Measurements from ENCODE around the gene MYH9. TPM values are rescaled to one million over a fixed set of nuclear protein-coding genes. Genes with fewer than 3 reads are reported as not detected.

The MYH9 gene
- total and polyA plus RNA-seq, 2 donors (not counting 1 experiment from before 2014, with no cell fraction given), result 108 to 554 TPM

DNA sequence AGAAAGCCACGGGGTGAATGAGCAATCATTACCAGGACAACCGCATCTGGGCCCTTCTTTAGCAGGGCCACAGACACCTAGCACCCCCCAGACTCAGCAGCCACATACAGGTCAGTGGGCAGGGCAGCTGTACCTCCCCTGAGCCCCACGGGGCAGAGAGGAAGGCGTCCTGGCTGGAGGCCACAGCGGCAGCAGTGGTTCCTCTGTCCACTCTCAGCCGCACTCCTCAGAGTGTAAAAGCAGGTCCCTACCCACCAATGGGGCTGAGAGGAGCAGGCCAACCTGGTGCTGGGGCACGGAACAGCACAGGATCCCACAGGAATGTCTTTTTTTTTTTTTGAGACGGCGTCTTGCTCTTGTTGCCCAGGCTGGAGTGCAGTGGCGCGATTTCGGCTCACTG, 69.3 kb downstream of the MYH9 start:
- no peak overlapping the region for H3K4me3 ChIP-seq (ENCODE audit: control extremely low read depth in 1 of 5, extremely low read depth in 1 of 5, insufficient read depth in 1 of 5, low read depth in 2 of 5, low read length in 4 of 5)
- no peaks in the 10 kb centered on the region for H3K27me3 ChIP-seq (replicated peaks in 1 of 4; ENCODE audit: control extremely low read depth in 1 of 4, control insufficient read depth in 3 of 4, insufficient read depth in 4 of 4, low read length in 3 of 4)
- H3K36me3 ChIP-seq (replicated peaks in 1 of 2; ENCODE audit: control extremely low read depth in 1 of 2, control insufficient read depth in 1 of 2, extremely low read depth in 1 of 2, insufficient read depth in 2 of 2, low read length in 1 of 2), result peaks cover 4 to 95% of the 10 kb centered on the region in 2 experiments
- peak overlapping the region; percentile 37 for H3K27ac Mint-ChIP-seq
- no peak for ATAC-seq (ENCODE audit: low read depth)
- POLR2A ChIA-PET, result no interaction called here
- DNase-seq, result no peak
- WGBS (ENCODE audit: insufficient coverage), result 91% methylated on average over 11 of the region's 12 CpGs
- CTCF ChIA-PET, result no interaction called here
- intact Hi-C loops (cut with micrococcal nuclease), result no loop called here
- no peak overlapping the region for H3K4me3 Mint-ChIP-seq
- H3K4me2 ChIP-seq (replicated peaks; ENCODE audit: low read depth, low read length, poor library complexity, severe bottlenecking), result no peak overlapping the region
- TF ChIP-seq EZH2 (IDR thresholded peaks at IDR 0.05; ENCODE audit: borderline replicate concordance, insufficient read depth, low read depth, low read length, poor library complexity, severe bottlenecking) (no peak), CTCF (IDR thresholded peaks at IDR 0.05) (no peak)
- peaks cover 89% of the 10 kb centered on the region for H4K20me1 ChIP-seq (ENCODE audit: control insufficient read depth, insufficient read depth, low read length, poor library complexity, severe bottlenecking)
- no peaks in the 10 kb centered on the region for H3K9me3 ChIP-seq (ENCODE audit: control extremely low read depth in 1 of 3, control insufficient read depth in 2 of 3, insufficient read depth in 1 of 3, low read length in 2 of 3)
- H3K4me1 Mint-ChIP-seq, result peaks cover 2% of the 10 kb centered on the region
- no peak overlapping the region for H3K9ac ChIP-seq (ENCODE audit: low read length)
- H2AFZ ChIP-seq (ENCODE audit: insufficient read depth, low read depth, low read length, poor library complexity, severe bottlenecking), result no peak overlapping the region
- H3K27me3 Mint-ChIP-seq, result no peaks in the 10 kb centered on the region
- no peaks in the 10 kb centered on the region for H3K4me1 ChIP-seq (ENCODE audit: control insufficient read depth in 2 of 2, insufficient read depth in 2 of 2, low read length in 2 of 2)
- no peak overlapping the region for H3K27ac ChIP-seq (ENCODE audit: low read length in 2 of 2)
- peaks cover 74% of the 10 kb centered on the region for H3K79me2 ChIP-seq (ENCODE audit: control insufficient read depth, insufficient read depth, low read length)
- no peaks in the 10 kb centered on the region for H3K9me3 Mint-ChIP-seq (ENCODE audit: insufficient read depth)

GRCh38 chr22:36317658-36318271, 70.0 kb downstream of the MYH9 start:
- H3K79me2 ChIP-seq (ENCODE audit: control insufficient read depth, insufficient read depth, low read length), result peaks cover 70% of the 10 kb centered on the region

More at GRCh38 chr22:36317658-36318271, 70.0 kb downstream of the MYH9 start:
- H3K4me3 Mint-ChIP-seq, result no peak overlapping the region
- peak overlapping the region; percentile 37 for H3K27ac Mint-ChIP-seq
- H3K9me3 ChIP-seq (ENCODE audit: control extremely low read depth in 1 of 3, control insufficient read depth in 2 of 3, insufficient read depth in 1 of 3, low read length in 2 of 3), result no peaks in the 10 kb centered on the region
- no peak overlapping the region for H3K9ac ChIP-seq (ENCODE audit: low read length)
- H3K27me3 Mint-ChIP-seq, result no peaks in the 10 kb centered on the region
- DNase-seq (no peak), ATAC-seq (ENCODE audit: low read depth) (no peak)
- H3K36me3 ChIP-seq (replicated peaks in 1 of 2; ENCODE audit: control extremely low read depth in 1 of 2, control insufficient read depth in 1 of 2, extremely low read depth in 1 of 2, insufficient read depth in 2 of 2, low read length in 1 of 2), result peaks cover 4 to 93% of the 10 kb centered on the region in 2 experiments
- H3K4me1 ChIP-seq (ENCODE audit: control insufficient read depth in 2 of 2, insufficient read depth in 2 of 2, low read length in 2 of 2), result no peaks in the 10 kb centered on the region
- WGBS (ENCODE audit: insufficient coverage), result 86% methylated on average over 20 of the region's 20 CpGs
- TF ChIP-seq EZH2 (IDR thresholded peaks at IDR 0.05; ENCODE audit: borderline replicate concordance, insufficient read depth, low read depth, low read length, poor library complexity, severe bottlenecking), result no peak
- no peak for TF ChIP-seq CTCF (IDR thresholded peaks at IDR 0.05)
- H3K4me1 Mint-ChIP-seq, result peaks cover 2% of the 10 kb centered on the region
- H3K4me3 ChIP-seq (ENCODE audit: control extremely low read depth in 1 of 5, extremely low read depth in 1 of 5, insufficient read depth in 1 of 5, low read depth in 2 of 5, low read length in 4 of 5), result no peak overlapping the region
- peaks cover 89% of the 10 kb centered on the region for H4K20me1 ChIP-seq (ENCODE audit: control insufficient read depth, insufficient read depth, low read length, poor library complexity, severe bottlenecking)
- H2AFZ ChIP-seq (ENCODE audit: insufficient read depth, low read depth, low read length, poor library complexity, severe bottlenecking), result no peak overlapping the region
- H3K4me2 ChIP-seq (replicated peaks; ENCODE audit: low read depth, low read length, poor library complexity, severe bottlenecking), result no peak overlapping the region
- no peak overlapping the region for H3K27ac ChIP-seq (ENCODE audit: low read length in 2 of 2)
- no peaks in the 10 kb centered on the region for H3K9me3 Mint-ChIP-seq (ENCODE audit: insufficient read depth)
- CTCF ChIA-PET, result interaction anchor here (0.7 kb wide), 1 partner anchor 153 kb away, joined by 3 read pairs; no protein-coding TSS in a partner anchor
- intact Hi-C loops (cut with micrococcal nuclease), result no loop called here
- POLR2A ChIA-PET, result interaction anchor here (0.6 kb wide), 1 partner anchor 59 kb away, joined by 4 read pairs; no protein-coding TSS in a partner anchor
- H3K27me3 ChIP-seq (replicated peaks in 1 of 4; ENCODE audit: control extremely low read depth in 1 of 4, control insufficient read depth in 3 of 4, insufficient read depth in 4 of 4, low read length in 3 of 4), result no peaks in the 10 kb centered on the region
